Measurements from ENCODE around the gene HEYL.
A peak's percentile ranks its signal among the peaks of the same experiment; 100 is the strongest.

HEYL gene

GRCh38 chr1:39657923-39658485, 18.6 kb upstream of the HEYL start:
- no peak overlapping the region for H3K4me3 ChIP-seq (ENCODE audit: low read length)
- TF ChIP-seq CTCF (conservative IDR thresholded peaks at IDR 0.05; ENCODE audit: low read depth, low read length), result peak; percentile 85
- DNase-seq (ENCODE audit: low read depth), result no peak

GRCh38 chr1:39657402-39657801, 18.0 kb upstream of the HEYL start:
- no peak for DNase-seq (ENCODE audit: low read depth)
- H3K4me3 ChIP-seq (ENCODE audit: low read length), result no peak overlapping the region
- no peak for TF ChIP-seq CTCF (conservative IDR thresholded peaks at IDR 0.05; ENCODE audit: low read depth, low read length)

DNA sequence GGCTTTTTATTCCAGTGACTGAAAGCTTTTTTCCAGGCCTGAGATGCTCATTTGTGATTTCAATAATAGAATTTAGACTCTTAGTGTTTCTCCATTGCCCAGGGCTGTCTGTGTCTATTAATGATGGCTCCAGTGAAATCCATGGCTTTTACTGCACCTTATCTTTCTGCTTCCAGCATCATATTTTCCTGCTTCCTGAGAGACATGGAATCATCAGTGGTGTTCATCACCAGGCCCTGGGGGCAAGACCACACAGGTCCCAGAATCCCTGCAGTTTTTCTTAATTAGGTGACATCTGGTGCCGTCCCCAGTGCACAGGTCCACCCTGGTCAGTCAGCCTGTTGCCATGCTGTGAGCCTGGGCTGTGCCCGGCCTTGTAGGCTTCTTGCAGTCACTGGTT, 16.9 kb upstream of the HEYL start:
- TF ChIP-seq CTCF (conservative IDR thresholded peaks at IDR 0.05; ENCODE audit: low read depth, low read length), result no peak
- H3K4me3 ChIP-seq (ENCODE audit: low read length), result no peak overlapping the region
- no peak for DNase-seq (ENCODE audit: low read depth)

GRCh38 chr1:39655578-39656268, 16.3 kb upstream of the HEYL start:
- no peak for DNase-seq (ENCODE audit: low read depth)
- no peak for TF ChIP-seq CTCF (conservative IDR thresholded peaks at IDR 0.05; ENCODE audit: low read depth, low read length)
- no peak overlapping the region for H3K4me3 ChIP-seq (ENCODE audit: low read length)

GRCh38 chr1:39654291-39654690, 14.8 kb upstream of the HEYL start:
- no peak for TF ChIP-seq CTCF (conservative IDR thresholded peaks at IDR 0.05; ENCODE audit: low read depth, low read length)
- no peak for DNase-seq (ENCODE audit: low read depth)
- no peak overlapping the region for H3K4me3 ChIP-seq (ENCODE audit: low read length)

DNA sequence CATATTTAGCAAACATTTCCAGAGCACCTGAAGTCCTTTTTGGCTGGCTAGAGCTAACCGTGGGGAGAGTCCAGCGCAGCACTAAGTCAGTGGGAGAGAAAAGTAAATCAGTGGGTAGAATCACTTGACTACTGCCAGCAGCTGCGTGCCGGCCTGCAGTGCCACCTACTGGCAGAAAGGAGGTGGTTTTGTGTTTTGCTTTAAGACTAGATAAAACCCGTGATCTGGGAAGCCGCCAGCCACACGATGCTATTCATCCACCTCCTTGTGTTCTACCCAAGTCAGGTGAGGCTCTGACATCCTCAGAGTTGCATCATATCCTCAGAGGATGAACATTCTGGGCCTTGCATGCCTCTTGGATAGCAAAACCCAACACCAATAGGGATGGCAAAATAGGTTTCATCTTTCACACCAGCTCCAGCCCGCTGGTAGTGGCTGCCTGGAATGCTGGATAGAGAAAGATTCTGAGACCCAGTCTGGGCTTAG, 14.1 kb upstream of the HEYL start:
- H3K4me3 ChIP-seq (ENCODE audit: low read length), result no peak overlapping the region
- peak; percentile 89 for TF ChIP-seq CTCF (conservative IDR thresholded peaks at IDR 0.05; ENCODE audit: low read depth, low read length)
- DNase-seq (ENCODE audit: low read depth), result no peak

DNA sequence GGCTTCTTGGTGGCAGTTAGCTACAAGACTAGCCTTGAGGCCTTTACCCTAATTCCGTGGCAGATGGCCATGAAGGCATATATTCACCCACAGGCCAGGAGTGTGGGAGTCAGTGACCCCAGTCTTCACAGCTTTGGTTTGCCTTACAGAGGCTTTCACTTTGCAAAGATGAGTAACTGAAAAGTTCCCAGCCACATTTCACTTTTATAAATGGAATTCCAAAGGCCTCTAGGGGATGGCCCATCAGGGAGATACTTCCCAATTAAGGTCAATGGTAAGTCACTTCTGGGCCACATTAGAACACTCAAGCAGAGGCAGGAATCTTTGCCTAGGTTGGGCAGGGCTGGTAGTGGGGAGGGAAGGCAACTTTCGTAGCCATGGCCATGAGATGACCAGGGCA, 13.1 kb upstream of the HEYL start:
- H3K4me3 ChIP-seq (ENCODE audit: low read length), result no peak overlapping the region
- DNase-seq (ENCODE audit: low read depth), result no peak
- no peak for TF ChIP-seq CTCF (conservative IDR thresholded peaks at IDR 0.05; ENCODE audit: low read depth, low read length)
